ENCODE results near the gene TUBB1.
"Not testable (repeated sequence)": the region's sequence is repeated elsewhere in the genome, so short reads cannot be mapped to it uniquely, and the experiment has no call there.

The TUBB1 gene

DNA sequence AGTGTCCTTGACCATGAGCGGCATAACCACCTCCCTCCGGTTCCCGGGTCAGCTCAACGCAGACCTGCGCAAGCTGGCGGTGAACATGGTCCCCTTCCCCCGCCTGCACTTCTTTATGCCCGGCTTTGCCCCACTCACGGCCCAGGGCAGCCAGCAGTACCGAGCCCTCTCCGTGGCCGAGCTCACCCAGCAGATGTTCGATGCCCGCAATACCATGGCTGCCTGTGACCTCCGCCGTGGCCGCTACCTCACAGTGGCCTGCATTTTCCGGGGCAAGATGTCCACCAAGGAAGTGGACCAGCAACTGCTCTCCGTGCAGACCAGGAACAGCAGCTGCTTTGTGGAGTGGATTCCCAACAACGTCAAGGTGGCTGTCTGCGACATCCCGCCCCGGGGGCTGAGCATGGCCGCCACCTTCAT is 4.9 kb downstream of the TUBB1 start:
- DNase-seq: no peak

DNA sequence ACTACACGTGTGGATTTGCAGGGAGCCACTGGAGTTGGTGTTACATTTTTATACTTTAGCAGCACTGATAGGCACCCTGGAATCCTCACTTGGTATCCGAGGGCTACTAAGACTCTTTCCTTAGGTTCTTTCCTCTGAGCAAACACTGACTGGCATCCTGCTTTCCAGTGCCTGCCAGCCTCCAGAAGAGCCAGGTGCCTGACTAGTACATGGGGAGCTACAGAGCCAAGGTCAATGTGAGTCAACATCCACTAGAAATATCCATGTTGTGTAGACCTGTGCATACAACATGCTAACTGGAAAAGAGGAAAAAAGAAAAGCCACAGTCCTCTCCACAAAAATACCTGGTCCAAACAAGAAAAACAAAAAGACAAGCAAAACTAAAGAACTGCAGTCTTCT is 5.9 kb downstream of the TUBB1 start:
- DNase-seq: no peak

DNA sequence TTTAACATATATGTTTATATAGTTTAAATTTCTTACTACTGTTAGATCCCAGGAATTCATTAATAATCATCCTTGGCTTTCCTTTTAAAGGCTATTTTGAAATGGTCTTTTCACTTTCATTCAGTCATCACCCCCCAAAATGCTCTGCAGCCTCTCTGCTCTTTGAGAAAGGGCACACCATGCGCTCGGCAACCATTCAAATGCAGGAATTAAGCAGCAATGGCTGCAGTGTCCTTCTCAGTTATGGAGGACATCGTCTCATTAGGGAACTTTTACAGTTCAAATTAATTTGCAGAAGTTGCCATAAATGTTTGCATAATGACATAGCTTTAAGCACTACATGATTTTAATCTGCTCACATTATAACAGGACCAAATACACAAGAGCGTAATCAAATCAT is 6.3 kb downstream of the TUBB1 start:
- no peak for DNase-seq

DNA sequence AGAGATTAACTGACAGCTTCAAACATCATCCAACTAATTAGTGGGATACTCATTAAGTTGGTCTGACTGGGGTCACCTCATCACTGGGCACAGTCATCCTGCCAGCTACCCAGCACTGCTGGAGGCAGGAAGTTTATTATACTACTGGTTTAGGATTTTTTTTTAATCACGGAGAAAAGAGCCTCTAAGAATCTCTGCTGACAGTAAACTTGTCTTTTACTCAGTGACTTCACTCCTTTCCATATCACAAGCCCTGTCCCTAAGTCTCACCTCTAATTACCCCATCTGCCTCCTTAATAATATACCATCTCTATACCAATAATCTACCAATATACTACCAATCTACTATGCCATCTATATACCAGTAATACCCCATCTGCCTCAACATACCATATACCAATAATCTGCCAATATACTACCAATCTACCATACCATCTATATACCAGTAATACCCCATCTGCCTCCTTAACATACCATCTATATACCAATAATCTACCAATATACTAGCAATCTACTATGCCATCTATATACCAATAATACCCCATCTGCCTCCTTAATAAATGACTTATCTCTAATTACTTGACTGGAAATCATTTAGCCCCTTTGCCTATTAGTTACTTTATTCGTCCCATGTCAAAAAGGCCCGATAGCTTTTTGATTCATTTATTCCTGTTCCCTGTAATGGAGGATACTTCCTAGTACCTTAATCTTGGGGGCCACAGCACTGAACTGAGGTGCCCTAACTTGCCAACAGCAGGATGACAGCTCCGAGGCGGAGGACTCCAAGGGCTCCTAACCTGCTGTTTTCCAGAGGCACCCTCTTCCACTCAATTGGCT is 7.9 kb downstream of the TUBB1 start:
- no peak for DNase-seq

DNA sequence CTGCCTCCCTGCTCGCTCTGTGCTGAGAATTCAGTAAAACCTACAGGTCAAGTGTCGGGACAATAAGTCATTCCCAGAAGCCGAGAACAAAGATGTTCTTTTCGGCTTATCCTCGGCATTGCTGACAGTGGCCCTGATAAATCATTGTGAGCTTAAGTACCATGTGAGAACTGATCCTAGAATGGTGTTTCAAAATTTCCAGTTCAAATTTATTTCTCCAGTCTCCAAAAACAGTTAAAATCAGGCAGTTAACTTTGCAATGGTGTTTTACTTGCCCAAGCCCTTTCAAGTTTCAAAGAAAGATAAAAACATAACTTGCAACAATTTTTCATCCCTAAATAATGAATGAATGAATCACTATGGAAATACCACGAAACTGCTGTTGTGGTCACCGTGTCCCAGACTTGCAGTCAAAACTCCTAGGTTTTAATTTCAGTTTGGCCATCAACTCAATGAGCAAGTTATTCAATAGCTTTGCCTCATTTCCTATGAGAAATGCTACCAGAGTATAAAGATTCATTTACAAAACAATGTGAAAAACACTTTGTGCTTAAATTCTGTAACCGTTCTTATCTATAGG is 8.6 kb downstream of the TUBB1 start:
- no peak for DNase-seq

DNA sequence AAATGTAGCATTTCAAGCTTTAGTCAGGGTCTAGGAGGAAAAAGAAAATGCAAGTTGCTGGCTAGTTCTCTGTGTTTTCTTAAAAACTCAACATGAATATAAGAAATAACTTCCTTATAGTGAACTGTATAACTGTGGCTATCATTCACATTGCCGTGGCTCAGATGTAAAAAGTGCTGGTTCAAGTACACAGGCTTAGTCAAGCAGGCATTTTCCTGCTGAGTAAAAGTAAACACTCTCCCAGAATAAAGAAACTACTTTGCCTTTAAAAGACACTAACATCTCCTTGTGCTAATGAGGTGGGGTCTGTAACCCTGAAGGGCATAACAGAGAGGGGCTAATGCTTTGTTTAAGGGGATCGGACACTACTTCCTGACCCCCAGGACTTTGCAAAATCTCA is 9.6 kb downstream of the TUBB1 start:
- no peak for DNase-seq

DNA sequence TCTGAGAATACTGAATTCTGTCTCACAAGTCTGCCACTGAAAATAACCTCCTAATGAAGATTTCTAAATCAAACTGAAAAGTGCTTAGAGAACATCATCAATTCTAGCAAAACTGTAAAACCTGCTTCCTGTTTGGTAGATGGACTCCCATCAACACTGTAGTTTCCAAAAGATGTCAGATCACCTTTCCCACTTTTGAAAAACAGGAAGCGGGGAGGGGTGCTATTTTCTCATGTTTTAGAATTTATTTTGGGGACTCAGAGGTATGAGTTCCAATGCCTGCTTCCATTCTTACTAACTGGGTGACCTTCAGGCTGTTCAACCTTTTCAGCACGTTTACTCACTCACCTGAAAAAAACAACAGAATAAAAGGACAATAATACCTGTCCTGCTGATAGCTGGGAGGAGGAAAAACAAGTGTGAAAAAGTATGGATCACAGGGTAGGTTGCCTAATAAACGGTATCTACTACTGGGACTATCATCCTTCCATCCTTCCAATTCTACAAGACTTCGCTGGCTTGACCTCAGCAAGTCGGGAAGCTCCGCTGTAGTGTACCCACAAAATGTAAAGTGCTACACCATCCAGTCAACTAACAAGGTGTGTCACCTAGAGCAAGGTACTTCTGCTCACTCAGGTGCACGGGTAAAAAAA is 11.8 kb downstream of the TUBB1 start:
- DNase-seq: no peak

DNA sequence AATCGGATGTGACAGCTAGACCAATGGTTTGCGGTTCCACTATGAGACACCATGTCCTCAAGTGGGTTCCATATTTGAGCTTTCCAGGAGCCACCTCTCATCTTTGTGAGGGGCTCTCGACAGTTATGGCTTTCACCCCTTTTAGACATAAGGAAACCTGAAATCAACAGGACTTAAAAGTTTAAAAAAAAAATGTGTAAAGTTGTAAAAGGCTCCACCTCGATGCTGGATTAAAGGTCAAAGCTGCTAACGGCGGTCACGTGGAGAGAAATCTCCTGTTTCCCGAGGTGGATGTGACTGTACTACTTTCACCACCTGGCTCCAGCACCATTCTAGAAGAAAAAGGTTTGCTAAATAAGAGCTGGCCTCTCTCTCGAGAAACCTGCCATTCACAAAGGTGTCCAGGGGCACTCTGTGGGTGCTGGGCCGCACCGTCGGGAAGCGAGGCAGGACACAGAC is 12.4 kb downstream of the TUBB1 start:
- DNase-seq: no peak

DNA sequence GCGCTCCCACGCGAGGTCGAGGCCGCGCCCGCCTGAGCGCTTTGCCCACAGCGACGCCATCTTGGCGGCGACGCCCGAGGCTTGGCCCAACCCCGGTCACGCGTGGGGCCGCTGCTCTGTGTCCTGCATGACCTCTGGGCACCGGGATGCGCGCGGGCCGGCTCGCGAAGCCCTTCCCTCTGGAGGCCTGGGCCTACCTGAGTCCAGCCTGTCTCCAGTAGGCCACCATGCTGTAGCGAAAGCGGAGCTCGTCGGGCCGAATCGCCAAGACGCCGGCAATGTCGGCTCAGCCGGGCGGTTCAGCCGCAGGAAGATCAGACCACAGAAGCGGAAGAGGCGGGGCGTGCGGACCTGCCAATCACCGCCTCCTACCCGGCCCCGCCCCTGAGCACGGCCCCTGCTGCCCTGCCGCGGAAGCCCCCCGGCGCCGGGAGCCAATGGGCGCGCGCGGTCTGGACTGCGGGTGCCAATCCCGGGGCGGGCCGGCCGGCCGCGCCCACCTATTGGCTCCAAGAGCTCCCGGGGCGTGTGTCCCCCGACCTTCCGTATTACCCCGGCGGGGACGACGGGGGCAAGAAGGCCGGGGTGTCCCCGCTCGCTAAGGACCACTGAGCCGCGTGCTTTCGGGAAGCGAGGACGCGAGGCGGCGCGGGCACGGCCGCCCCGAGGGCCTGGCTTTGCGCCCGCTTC is 12.9 kb downstream of the TUBB1 start, which contains the start of gene ATP5F1E:
ATP5F1E (minus strand) TSS at position 313 of the 690 bp plus-strand sequence; CDS start at position 229, 84 bp downstream.
- DNase-seq: peak; percentile 95 to 97

DNA sequence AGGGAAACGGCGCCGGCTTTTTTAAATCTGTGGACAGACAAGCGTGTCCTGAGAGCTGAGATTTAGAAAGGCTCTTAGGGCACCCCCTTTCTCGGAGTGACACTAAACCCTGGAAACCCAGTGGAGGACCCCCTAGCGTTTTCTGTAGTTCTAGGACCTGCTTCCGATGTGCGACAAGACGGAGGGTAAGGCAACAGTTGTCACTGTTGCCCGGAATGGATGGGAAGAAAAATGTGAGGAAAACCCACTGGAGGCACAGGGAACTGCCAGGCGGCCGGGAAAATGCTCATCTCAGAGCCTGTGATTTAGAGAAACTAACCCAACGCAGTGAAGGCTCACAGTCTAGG is 13.5 kb downstream of the TUBB1 start:
- no peak for DNase-seq

DNA sequence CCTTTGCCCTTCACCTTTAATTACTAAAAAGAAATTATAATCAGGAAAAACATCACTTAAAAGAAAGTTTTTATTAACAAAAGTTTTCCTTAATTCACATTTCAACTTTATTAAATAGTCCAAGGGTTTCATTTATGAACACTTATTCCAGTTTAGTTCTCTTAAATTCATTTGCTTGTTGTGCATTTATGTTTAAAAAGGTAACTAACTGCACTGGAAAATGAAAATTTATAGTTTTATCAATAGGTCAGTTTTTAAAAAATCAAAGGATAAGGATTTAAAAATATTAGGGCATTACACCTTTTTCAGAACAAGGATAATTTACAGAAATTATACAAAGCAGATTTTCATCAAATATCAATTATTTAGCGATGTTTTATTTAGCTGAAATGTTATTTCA is 13.9 kb downstream of the TUBB1 start:
- DNase-seq: no peak

DNA sequence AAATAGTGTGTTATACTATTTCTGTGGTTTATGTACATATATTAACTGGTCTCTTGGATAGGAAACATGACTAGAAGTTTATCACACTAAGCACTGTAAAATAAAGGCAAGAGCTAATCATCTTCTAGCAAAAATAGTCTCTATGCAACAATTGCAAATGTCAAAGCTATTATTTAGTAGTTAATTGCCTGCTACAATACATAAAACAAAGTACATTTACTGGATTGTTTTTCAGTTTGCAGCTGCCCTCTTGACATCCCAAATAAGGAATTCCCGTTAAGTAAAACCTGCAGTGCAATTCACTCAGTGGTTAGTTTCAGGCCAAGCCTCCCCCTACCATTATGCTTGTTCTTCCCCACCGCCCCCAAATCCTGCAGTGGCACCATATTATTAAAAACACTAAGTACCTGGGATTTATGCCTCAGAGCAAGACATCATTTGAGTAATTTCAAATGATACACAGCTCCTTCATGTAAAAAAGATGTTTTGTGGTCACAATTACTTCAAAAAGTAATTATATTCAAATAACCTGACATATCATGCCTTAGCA is 14.5 kb downstream of the TUBB1 start:
- DNase-seq: no peak

DNA sequence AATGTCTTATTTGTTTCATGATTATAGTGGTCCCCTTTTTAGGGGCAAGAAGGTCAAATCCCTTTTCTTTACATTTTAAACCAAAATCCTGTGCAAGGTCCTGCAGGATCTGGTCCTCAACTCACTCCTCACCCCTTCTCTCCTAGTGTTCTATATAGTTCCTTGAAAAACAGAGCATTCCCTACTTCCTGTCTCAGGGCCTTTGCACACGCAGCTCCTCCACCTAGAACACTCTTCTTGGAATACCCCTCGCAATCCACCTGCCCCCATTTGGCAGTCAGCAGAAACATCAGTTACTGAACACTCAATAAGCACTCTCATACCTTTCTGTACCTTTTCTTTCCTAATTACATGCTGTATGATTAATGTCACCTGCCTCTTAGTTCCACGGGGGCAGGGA is 16.2 kb downstream of the TUBB1 start:
- no peak for DNase-seq

DNA sequence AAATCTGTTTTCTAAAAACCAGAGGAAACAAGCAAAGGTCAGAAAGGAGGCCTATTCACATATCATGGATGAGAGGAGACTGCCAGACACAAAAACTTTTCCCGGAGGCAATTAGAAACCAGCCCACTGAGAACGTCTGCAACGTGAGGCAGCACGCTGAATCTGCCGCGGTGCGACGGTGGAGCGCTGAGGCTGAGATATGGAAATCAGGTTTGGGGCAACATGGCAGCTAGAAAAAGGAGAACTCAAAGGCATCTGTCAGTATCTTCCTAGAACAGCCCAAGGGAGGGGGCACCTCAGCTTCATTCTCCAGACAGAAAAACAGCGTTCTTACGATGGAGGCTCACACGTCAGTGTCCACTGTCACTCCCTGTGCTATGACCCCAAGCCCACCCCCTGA is 18.2 kb downstream of the TUBB1 start:
- no peak for DNase-seq

DNA sequence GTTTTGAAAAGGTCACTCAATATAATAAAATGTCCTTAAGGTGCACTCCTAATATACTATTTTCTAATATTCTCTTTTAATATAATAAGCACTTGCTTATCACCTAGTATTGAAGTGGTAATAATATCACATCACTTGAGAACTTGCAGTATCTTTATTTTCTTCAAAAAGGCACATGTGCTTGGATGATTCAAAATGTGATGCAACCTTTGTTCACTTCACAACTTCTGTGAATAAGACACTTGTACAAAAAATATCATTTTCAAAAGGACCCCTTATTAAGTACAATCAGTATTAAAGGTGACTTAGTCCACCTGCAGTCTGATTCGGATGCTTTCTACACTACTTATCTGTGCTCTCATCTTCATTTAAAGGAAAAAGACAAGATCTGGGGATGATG is 20.0 kb downstream of the TUBB1 start:
- DNase-seq: no peak

DNA sequence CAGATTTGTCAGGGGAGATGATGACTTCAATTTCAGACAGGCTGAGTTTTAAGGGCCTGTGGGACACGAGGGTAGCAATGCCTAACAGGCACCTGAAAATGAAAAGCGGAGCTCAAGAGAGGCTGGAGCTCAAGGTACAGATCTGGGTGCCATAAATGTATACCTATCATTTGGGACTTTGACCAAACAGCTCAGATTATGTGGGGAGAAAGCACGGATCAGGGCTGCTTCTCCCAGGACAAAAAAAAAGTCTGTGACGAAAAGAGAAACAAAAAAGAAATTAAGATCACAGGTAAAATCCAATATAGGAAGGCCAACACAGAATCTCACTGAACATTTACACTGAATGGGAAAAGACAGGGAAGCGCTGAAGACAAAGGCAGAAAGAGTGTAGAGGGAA is 21.4 kb downstream of the TUBB1 start:
- DNase-seq: no peak

DNA sequence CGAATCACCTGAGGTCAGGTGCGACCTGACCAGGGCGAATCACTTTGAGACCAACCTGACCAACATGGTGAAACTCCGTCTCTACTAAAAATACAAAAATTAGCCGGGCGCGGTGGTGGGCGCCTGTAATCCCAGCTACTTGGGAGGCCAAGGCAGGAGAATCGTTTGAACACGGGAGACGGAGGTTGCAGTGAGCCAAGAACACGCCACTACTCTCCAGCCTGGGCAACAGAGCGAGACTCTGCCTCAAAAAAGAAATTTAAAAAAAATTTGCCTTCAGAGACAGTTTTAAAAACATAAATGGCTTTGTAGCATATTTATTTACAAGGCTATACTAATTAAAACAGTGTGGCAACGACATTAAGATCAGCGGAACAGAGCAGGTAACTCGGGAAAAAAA is 22.3 kb downstream of the TUBB1 start:
- not testable (repeated sequence) for DNase-seq

DNA sequence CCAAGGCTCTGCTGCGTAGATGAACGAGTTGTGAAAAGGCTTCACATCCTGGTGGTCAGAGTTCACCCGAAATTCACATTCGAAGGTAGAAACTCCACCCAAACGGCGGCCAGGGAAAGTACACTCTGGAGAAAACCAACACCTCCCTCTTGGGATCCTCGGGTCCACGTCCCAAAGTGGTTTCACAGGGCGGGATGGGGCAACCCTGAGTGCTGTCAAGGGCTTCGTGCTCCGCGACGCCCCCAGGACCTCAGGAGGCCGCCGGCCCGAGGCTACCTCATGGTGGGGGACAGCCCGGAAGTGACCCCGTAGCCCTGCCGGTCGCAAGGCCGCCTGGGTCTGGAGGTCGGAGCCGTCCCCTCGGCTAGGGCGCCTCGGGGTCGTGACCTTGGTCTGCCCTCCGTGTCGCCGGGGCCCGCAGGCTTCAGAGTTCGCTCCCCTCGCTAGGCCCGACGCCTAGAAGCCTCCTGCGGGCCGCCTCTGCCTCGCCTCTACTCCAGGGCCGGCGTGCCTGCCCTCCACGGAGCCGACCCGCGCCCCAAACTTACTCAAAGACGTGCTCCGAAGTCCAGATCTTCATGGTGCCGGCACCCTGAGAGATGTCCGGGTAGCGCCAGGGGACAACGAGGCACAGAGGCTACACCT is 23.0 kb downstream of the TUBB1 start, which contains the start of gene PRELID3B:
PRELID3B (minus strand) TSS at position 636 of the 645 bp plus-strand sequence; CDS start at position 580, 56 bp downstream.
- no peak for DNase-seq

DNA sequence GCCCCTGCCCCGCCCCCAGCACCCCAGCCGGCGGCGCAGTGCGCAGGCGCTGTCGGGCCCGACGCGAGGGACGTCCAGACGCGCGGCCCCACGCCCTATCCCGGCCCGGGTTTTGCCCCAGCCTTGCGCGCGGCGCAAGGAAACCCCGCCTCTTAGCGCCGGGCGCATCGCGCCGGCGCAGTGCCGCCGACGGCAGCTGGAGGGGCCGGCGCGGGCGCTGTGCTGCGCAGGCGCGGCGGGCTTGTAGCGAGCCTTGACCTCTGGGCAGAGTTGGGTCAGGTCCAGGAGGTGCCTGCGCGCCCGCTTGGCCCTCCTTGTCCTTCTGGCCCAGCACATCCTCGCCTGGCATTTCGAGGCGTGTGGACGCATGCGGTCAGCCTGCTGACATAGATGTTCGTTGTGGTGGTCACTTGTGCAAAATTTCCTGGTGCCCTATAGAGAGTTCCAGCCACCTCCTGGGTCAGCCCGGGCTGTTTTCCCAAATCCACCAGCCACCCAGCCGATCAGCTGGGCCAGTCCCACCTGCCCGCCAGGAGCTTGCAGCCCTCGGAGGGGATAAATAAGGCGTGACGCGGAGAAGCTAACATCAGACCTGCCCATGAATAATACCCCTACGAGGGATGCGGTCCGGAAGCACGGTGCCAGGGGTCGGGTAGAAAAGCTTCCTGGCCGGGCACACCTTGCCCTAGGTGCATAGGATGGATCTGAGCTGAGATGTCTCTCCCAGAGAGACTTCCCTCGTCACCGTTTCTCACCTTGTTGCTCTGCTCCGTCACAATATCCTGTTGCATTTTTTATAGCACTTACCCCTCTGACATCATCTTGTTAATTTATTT is 23.8 kb downstream of the TUBB1 start:
- peak; percentile 94 to 96 for DNase-seq

DNA sequence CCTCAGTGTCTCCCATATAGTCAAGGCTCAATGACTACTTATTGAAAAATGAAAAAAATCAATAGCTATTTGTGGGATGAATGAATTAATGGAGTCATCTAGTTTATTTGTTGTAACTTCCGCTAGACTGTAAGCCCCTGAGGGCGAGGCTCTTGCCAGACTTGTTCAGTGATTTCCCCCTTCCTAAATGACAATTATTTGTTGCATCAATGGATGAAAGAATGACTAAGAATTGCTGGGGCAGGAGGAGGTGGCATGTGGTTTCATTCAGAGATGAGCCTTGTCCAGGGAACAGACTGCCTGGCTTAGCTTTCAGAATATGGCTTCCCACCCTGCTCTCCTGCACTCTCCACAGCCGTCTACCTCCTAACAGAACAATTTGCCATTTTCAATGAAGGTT is 24.5 kb downstream of the TUBB1 start:
- no peak for DNase-seq

DNA sequence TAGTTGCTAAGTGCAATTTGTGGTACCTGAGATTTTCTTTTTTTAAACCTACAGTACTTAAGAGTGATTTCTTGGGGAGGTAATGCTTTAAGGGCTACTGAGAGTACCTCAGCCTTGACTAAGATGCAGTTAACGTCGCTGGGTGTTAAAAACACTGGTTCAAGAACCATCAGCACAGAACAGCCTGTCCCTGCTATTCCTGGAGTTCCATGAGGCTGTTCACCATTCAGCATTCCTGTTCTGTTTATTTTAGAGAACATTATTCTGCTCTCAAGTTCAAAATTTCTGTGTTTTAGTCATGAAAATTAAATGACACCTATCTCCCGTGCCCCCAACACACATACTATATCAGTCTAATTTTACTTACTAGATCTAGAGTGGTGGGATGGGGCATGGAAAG is 25.1 kb downstream of the TUBB1 start:
- DNase-seq: no peak

DNA sequence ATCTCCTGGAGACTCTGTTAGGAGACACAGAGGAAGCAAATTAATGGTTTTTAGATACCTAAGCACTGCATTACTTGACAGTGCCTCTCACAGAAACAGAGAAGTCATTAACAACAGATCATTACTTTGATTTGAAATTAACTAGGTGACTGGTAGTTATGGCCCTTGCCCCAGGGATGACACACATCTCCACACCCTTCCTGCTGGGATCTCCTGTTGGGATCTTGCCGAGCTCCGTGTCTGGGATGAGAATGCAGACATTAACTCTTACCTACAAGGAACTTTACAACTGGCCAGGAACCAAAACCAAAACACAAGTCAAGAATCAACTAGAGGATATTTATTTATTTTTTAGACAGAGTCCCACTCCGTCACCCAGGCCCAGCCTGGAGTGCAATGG is 25.6 kb downstream of the TUBB1 start:
- no peak for DNase-seq

Data from stimulated activated CD4-positive, alpha-beta T cell treated with anti-CD3 and anti-CD28 coated beads, Interleukin-4, amount 100 ng/mL, for 4 hours (primary cell).